GM12878 (cell line): Measurements from ENCODE around the gene PCDHGA7. TPM values are rescaled to one million over a fixed set of nuclear protein-coding genes. Genes with fewer than 3 reads are reported as not detected.

ENCODE experiments used
- ATAC-seq: fragments of 200-7000 bp; cut with Tn5 transposase; 3 replicates; pipeline ENCODE4 v1.9.1; 2020; ENCODE audit warnings: mild to moderate bottlenecking, moderate library complexity
- BruUV-seq: library from RNA; stranded (reverse); fragments of 400-500 nt; replicated peaks from 2 replicates; lab custom pipeline; 2021; lab: Mats Ljungman, UMichigan
- CTCF ChIA-PET: fragments of 300-600 bp; sonication (Branson Sonifier 250); formaldehyde crosslinking; extraction: SDS; loops from one replicate; lab custom pipeline; 2021; ENCODE audit warnings: inconsistent platforms; lab: Yijun Ruan, JAX
- POLR2A ChIA-PET: fragments of 350-600 bp; formaldehyde crosslinking; extraction: SDS; loops from one replicate; lab custom pipeline; 2021; ENCODE audit warnings: inconsistent platforms; lab: Charles Lee
- RAD21 ChIA-PET: fragments of 300-600 bp; sonication (Branson Sonifier 250); formaldehyde crosslinking; loops from one replicate; lab custom pipeline; 2023; ENCODE audit warnings: antibody characterized with exemption; ENCODE audit not compliant: unreplicated experiment; lab: Charles Lee
- SMC1A ChIA-PET: fragments of 300-600 bp; sonication (Branson Sonifier 250); formaldehyde crosslinking; loops from one replicate; lab custom pipeline; 2023; ENCODE audit not compliant: unreplicated experiment, uncharacterized antibody; lab: Charles Lee
- DNase-seq: peaks from one replicate; pipeline ENCODE4 v3.0.0-alpha.2; 2011; ENCODE audit warnings: low read depth, low spot score
- FAIRE-seq: peaks from 3 replicates; lab custom pipeline; 2011; peaks lifted over from hg19 to GRCh38; lab: Jason Lieb, UNC
- H2AFZ ChIP-seq: 2 replicates; pipeline ENCODE4 v1.6.0; 2011; ENCODE audit warnings: low read depth, low read length, control low read depth; ENCODE audit not compliant: control insufficient read depth
- H3K27ac ChIP-seq: 2 replicates; pipeline ENCODE4 v1.5.1; 2011; ENCODE audit warnings: control low read depth; ENCODE audit not compliant: control insufficient read depth, insufficient read depth
- H3K27me3 ChIP-seq, 2 experiments: replicated peaks in 1 of 2; 2 replicates each; pipeline versions ENCODE4 v1.6.0 to v1.6.1; 2011; ENCODE audit warnings: low read length in 1 of 2; ENCODE audit not compliant: control insufficient read depth in 2 of 2, insufficient read depth in 2 of 2
- H3K36me3 ChIP-seq, 2 experiments: 2 replicates each; pipeline ENCODE4 v1.5.1; 2011; ENCODE audit warnings: low read length in 1 of 2; ENCODE audit not compliant: control insufficient read depth in 2 of 2, insufficient read depth in 2 of 2
- H3K4me1 ChIP-seq: 2 replicates; pipeline ENCODE4 v1.6.1; 2011; ENCODE audit warnings: mild to moderate bottlenecking, low read length, moderate library complexity, mixed read lengths; ENCODE audit not compliant: control insufficient read depth, insufficient read depth
- H3K4me2 ChIP-seq: 2 replicates; pipeline ENCODE4 v1.6.0; 2011; ENCODE audit warnings: control low read depth; ENCODE audit not compliant: control insufficient read depth, insufficient read depth
- H3K4me3 ChIP-seq: fragments of 200-600 bp; sonication (generic); 2 replicates; pipeline ENCODE4 v1.5.1; 2016
- H3K79me2 ChIP-seq: 2 replicates; pipeline ENCODE4 v1.6.0; 2011; ENCODE audit warnings: low read length; ENCODE audit not compliant: control insufficient read depth, insufficient read depth
- H3K9ac ChIP-seq: 2 replicates; pipeline ENCODE4 v1.8.0; 2011; ENCODE audit warnings: low read length, control low read depth, mixed read lengths; ENCODE audit not compliant: control insufficient read depth, insufficient read depth
- H3K9me3 ChIP-seq: replicated peaks from 3 replicates; pipeline ENCODE4 v1.5.1; 2011; ENCODE audit warnings: mild to moderate bottlenecking, low read length; ENCODE audit not compliant: control insufficient read depth, insufficient read depth
- H4K20me1 ChIP-seq: 2 replicates; pipeline ENCODE4 v1.6.0; 2011; ENCODE audit not compliant: control insufficient read depth, insufficient read depth
- ATF7 ChIP-seq: fragments of 450-650 bp; IDR thresholded peaks from 2 replicates; pipeline ENCODE4 v1.6.1; 2016; ENCODE audit warnings: low read depth, mild to moderate bottlenecking
- CEBPB ChIP-seq, 2 experiments: fragments of 150-350 bp in 1 of 2; IDR thresholded peaks; 2 replicates each; pipeline ENCODE4 v1.6.1; 2012 to 2014; ENCODE audit warnings: low read depth in 2 of 2, low read length in 2 of 2, borderline replicate concordance in 1 of 2, inconsistent platforms in 1 of 2
- EP300 ChIP-seq, 2 experiments: fragments of 150-350 bp in 1 of 2; IDR thresholded peaks; 2 replicates each; pipeline ENCODE4 v1.6.1; 2011 to 2012; ENCODE audit warnings: low read depth in 2 of 2, low read length in 2 of 2, borderline replicate concordance in 1 of 2, improper control_type of control experiment in 1 of 2, inconsistent platforms in 1 of 2; ENCODE audit not compliant: control insufficient read depth in 1 of 2
- KDM1A ChIP-seq: fragments of 200-600 bp; sonication (generic); IDR thresholded peaks from 2 replicates; pipeline ENCODE4 v1.6.1; 2016; ENCODE audit warnings: borderline replicate concordance
- MTA3 ChIP-seq: IDR thresholded peaks from 2 replicates; pipeline ENCODE4 v1.6.1; 2012; ENCODE audit warnings: low read length, inconsistent platforms, borderline replicate concordance
- NR2C2 ChIP-seq: IDR thresholded peaks from 2 replicates; pipeline ENCODE4 v1.6.1; 2011; ENCODE audit warnings: borderline replicate concordance, low read depth; ENCODE audit not compliant: control insufficient read depth, insufficient read length
- PAX8 ChIP-seq: fragments of 450-650 bp; IDR thresholded peaks from 2 replicates; pipeline ENCODE4 v1.6.1; 2017; ENCODE audit warnings: mild to moderate bottlenecking, moderate library complexity
- POLR2AphosphoS5 ChIP-seq: IDR thresholded peaks from 2 replicates; pipeline ENCODE4 v1.6.1; 2011; ENCODE audit warnings: mild to moderate bottlenecking, low read length, inconsistent platforms
- SMARCA5 ChIP-seq: fragments of 450-650 bp; IDR thresholded peaks from 2 replicates; pipeline ENCODE4 v1.6.1; 2017; ENCODE audit warnings: mild to moderate bottlenecking
- SMC3 ChIP-seq: IDR thresholded peaks from 2 replicates; pipeline ENCODE4 v1.6.1; 2011; ENCODE audit warnings: low read length, improper control_type of control experiment, borderline replicate concordance
- SREBF2 ChIP-seq: IDR thresholded peaks from 2 replicates; pipeline ENCODE4 v1.6.1; 2012; ENCODE audit warnings: mild to moderate bottlenecking, low read length
- TAF1 ChIP-seq: IDR thresholded peaks from 2 replicates; pipeline ENCODE4 v1.6.1; 2011; ENCODE audit warnings: mild to moderate bottlenecking, low read depth, low read length, borderline replicate concordance
- TARDBP ChIP-seq: IDR thresholded peaks from 2 replicates; pipeline ENCODE4 v1.6.1; 2016; ENCODE audit warnings: borderline replicate concordance
- ZNF274 ChIP-seq: IDR thresholded peaks from one replicate; pipeline ENCODE4 v1.8.0; 2011; ENCODE audit not compliant: insufficient read length, insufficient read depth
- WGBS: methylation state at CpG from one replicate; pipeline ENCODE4 v1.1.6; 2016; ENCODE audit warnings: low lambda C conversion rate; ENCODE audit not compliant: insufficient replicate concordance, insufficient coverage; ENCODE audit errors: missing lambda C conversion rate; 5-methylcytosine and 5-hydroxymethylcytosine counted together
- in situ Hi-C: fragments of 300-500 bp; cut with MboI; formaldehyde crosslinking; loops from 9 replicates; pipeline ENCODE4 v1.14.3; 2018; ENCODE audit warnings: mixed read lengths
- intact Hi-C: fragments of 100-400 bp; cut with micrococcal nuclease; formaldehyde crosslinking; loops from one replicate; pipeline ENCODE4 v1.14.2; 2022; ENCODE audit not compliant: unreplicated experiment
- polyA plus RNA-seq, 11 experiments: library from polyadenylated mRNA; depleted of rRNA in 4 of 11; unstranded in 6 of 11; stranded (reverse) in 5 of 11; fragments of >200 nt; fragmentation: Nextera tagmentation in 4 of 11; fragmentation: Illumina TruSeq in 1 of 11; extraction: Ambion mirVana in 4 of 11; extraction: Trizol in 1 of 11; gene quantifications; 1 replicate in 1 of 11; 2 replicates in 10 of 11; pipeline versions ENCODE4 v1.2.1 to v1.2.3, GENCODE V29; 2011 to 2016; ENCODE audit warnings: inconsistent platforms in 2 of 11, missing spikeins in 2 of 11, low read depth in 1 of 11
- total RNA-seq, 4 experiments: library from RNA; depleted of rRNA in 3 of 4; stranded (reverse); fragments of >200 nt in 3 of 4; fragmentation: Illumina TruSeq in 1 of 4; extraction: Trizol in 1 of 4; gene quantifications; 2 replicates each; pipeline versions ENCODE4 v1.2.1 to v1.2.3, GENCODE V29; 2013 to 2021
- TF ChIP-seq, protein P1 (sequence below): fragments of 450-650 bp; IDR thresholded peaks from 2 replicates; pipeline ENCODE4 v1.6.1; 2017; ENCODE audit warnings: antibody characterized with exemption, mild to moderate bottlenecking, moderate library complexity
- TF ChIP-seq, protein P2 (sequence below): fragments of 450-650 bp; conservative IDR thresholded peaks from 2 replicates; pipeline ENCODE4 v1.6.1; 2017; ENCODE audit warnings: mild to moderate bottlenecking, moderate library complexity
- TF ChIP-seq, protein P3 (sequence below): IDR thresholded peaks from 2 replicates; pipeline ENCODE4 v1.6.1; 2011; ENCODE audit warnings: mild to moderate bottlenecking, low read depth, low read length, moderate library complexity; ENCODE audit not compliant: insufficient replicate concordance

The PCDHGA7 gene
- total and polyA plus RNA-seq, 10 of the 15 experiments (the other 5 are each of a cell fraction or from before 2014, with no cell fraction given) = 0.01 to 0.18 (median 0.08) TPM; not detected in 3

DNA sequence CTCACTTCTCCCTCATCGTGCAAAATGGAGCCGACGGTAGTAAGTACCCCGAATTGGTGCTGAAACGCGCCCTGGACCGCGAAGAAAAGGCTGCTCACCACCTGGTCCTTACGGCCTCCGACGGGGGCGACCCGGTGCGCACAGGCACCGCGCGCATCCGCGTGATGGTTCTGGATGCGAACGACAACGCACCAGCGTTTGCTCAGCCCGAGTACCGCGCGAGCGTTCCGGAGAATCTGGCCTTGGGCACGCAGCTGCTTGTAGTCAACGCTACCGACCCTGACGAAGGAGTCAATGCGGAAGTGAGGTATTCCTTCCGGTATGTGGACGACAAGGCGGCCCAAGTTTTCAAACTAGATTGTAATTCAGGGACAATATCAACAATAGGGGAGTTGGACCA is 48.7 kb downstream of the PCDHGA7 start:
- Histone ChIP-seq H3K4me3 (no peak overlapping the region), H3K9ac (no peak overlapping the region), H3K27ac (no peak overlapping the region), H4K20me1 (no peaks in the 10 kb centered on the region), H3K4me2 (peak overlapping the region; percentile 43), H3K36me3 (no peaks in the 10 kb centered on the region), H3K27me3 (no peaks in the 10 kb centered on the region), H2AFZ (peak overlapping the region; percentile 81; the same call in 1 of the 2 replicates), H3K79me2 (no peaks in the 10 kb centered on the region), H3K4me1 (no peaks in the 10 kb centered on the region; the same call in 1 of the 2 replicates), H3K9me3 (peaks cover 18% of the 10 kb centered on the region; the same call in 2 of the 3 replicates)
- FAIRE-seq (no peak), DNase-seq (no peak), ATAC-seq (peak; percentile 56)
- ChIA-PET RAD21 (interaction anchor here (1.1 to 1.9 kb wide), 5 partner anchors 10 to 82 kb away, joined by 3 to 16 read pairs (median 8); partner anchors contain the start of genes PCDHGA11, PCDHGB3 and PCDHGC5), POLR2A (no interaction called here), CTCF (interaction anchor here (1.1 to 4.2 kb wide), 15 partner anchors 8 to 132 kb away, joined by 3 to 61 read pairs (median 15); partner anchors contain the start of genes PCDHGA10, PCDHGA11, PCDHGB3 and PCDHGB7), SMC1A (interaction anchor here (0.9 to 2.8 kb wide), 10 partner anchors 44 to 132 kb away, joined by 3 to 20 read pairs (median 7); partner anchors contain the start of genes PCDHGB3 and PCDHGC3)
- in situ Hi-C loops = no loop called here
- BruUV-seq = no TSS peak
- intact Hi-C loops = no loop called here
- 61% methylated on average over 37 of the region's 37 CpGs for WGBS
- TF ChIP-seq SMC3 (no peak), NR2C2 (no peak), KDM1A (no peak), ZNF274 (no peak), ATF7 (no peak), POLR2AphosphoS5 (no peak), CEBPB (IDR thresholded peaks at IDR 0.05; ENCODE audit: borderline replicate concordance in 1 of 2, low read depth in 2 of 2, low read length in 2 of 2) (no peak), TAF1 (no peak), TARDBP (no peak), MTA3 (no peak), SREBF2 (no peak), PAX8 (no peak), EP300 (IDR thresholded peaks at IDR 0.05; ENCODE audit: borderline replicate concordance in 1 of 2, control insufficient read depth in 1 of 2, low read depth in 2 of 2, low read length in 2 of 2) (no peak), SMARCA5 (no peak)
- TF ChIP-seq, protein P1, sequence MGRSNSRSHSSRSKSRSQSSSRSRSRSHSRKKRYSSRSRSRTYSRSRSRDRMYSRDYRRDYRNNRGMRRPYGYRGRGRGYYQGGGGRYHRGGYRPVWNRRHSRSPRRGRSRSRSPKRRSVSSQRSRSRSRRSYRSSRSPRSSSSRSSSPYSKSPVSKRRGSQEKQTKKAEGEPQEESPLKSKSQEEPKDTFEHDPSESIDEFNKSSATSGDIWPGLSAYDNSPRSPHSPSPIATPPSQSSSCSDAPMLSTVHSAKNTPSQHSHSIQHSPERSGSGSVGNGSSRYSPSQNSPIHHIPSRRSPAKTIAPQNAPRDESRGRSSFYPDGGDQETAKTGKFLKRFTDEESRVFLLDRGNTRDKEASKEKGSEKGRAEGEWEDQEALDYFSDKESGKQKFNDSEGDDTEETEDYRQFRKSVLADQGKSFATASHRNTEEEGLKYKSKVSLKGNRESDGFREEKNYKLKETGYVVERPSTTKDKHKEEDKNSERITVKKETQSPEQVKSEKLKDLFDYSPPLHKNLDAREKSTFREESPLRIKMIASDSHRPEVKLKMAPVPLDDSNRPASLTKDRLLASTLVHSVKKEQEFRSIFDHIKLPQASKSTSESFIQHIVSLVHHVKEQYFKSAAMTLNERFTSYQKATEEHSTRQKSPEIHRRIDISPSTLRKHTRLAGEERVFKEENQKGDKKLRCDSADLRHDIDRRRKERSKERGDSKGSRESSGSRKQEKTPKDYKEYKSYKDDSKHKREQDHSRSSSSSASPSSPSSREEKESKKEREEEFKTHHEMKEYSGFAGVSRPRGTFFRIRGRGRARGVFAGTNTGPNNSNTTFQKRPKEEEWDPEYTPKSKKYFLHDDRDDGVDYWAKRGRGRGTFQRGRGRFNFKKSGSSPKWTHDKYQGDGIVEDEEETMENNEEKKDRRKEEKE = no peak
- TF ChIP-seq, protein P2, sequence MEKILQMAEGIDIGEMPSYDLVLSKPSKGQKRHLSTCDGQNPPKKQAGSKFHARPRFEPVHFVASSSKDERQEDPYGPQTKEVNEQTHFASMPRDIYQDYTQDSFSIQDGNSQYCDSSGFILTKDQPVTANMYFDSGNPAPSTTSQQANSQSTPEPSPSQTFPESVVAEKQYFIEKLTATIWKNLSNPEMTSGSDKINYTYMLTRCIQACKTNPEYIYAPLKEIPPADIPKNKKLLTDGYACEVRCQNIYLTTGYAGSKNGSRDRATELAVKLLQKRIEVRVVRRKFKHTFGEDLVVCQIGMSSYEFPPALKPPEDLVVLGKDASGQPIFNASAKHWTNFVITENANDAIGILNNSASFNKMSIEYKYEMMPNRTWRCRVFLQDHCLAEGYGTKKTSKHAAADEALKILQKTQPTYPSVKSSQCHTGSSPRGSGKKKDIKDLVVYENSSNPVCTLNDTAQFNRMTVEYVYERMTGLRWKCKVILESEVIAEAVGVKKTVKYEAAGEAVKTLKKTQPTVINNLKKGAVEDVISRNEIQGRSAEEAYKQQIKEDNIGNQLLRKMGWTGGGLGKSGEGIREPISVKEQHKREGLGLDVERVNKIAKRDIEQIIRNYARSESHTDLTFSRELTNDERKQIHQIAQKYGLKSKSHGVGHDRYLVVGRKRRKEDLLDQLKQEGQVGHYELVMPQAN = no peak
- TF ChIP-seq, protein P3, sequence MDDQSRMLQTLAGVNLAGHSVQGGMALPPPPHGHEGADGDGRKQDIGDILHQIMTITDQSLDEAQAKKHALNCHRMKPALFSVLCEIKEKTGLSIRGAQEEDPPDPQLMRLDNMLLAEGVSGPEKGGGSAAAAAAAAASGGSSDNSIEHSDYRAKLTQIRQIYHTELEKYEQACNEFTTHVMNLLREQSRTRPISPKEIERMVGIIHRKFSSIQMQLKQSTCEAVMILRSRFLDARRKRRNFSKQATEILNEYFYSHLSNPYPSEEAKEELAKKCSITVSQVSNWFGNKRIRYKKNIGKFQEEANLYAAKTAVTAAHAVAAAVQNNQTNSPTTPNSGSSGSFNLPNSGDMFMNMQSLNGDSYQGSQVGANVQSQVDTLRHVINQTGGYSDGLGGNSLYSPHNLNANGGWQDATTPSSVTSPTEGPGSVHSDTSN = no peak
